CD14-positive monocyte (primary cell): Measurements from ENCODE around the gene MRPL34. TPM values are rescaled to one million over a fixed set of nuclear protein-coding genes. Genes with fewer than 3 reads are reported as not detected.

Source experiments
- DNase-seq, 3 donors: peaks; one replicate each; pipeline ENCODE4 v3.0.0-alpha.2; 2011 to 2022
- H2AFZ ChIP-seq: 2 replicates; pipeline ENCODE4 v1.6.0; 2012; ENCODE audit warnings: mild to moderate bottlenecking, low read depth, low read length, inconsistent platforms; ENCODE audit not compliant: insufficient read depth, poor library complexity, severe bottlenecking
- H3K27ac ChIP-seq, 2 donors: 1 replicate in 1 of 2; 2 replicates in 1 of 2; pipeline ENCODE4 v1.5.1; 2012 to 2013; ENCODE audit warnings: low read length in 2 of 2, control low read depth in 1 of 2, inconsistent platforms in 1 of 2, low read depth in 1 of 2, mild to moderate bottlenecking in 1 of 2
- H3K27me3 ChIP-seq, 2 donors: one replicate each; pipeline versions ENCODE4 v1.6.0 to v1.6.1; 2011 to 2013; ENCODE audit warnings: low read length in 2 of 2; ENCODE audit not compliant: control insufficient read depth in 2 of 2, insufficient read depth in 2 of 2
- H3K36me3 ChIP-seq, 2 donors: replicated peaks in 1 of 2; 1 replicate in 1 of 2; 2 replicates in 1 of 2; pipeline versions ENCODE4 v1.5.1 to v1.6.1; 2012 to 2013; ENCODE audit warnings: low read length in 2 of 2, control low read depth in 1 of 2, inconsistent platforms in 1 of 2, mild to moderate bottlenecking in 1 of 2; ENCODE audit not compliant: insufficient read depth in 2 of 2, control insufficient read depth in 1 of 2
- H3K4me1 ChIP-seq, 2 donors: 1 replicate in 1 of 2; 2 replicates in 1 of 2; pipeline versions ENCODE4 v1.5.1 to v1.6.1; 2012 to 2013; ENCODE audit warnings: low read length in 2 of 2, control low read depth in 1 of 2, inconsistent platforms in 1 of 2, mild to moderate bottlenecking in 1 of 2, moderate library complexity in 1 of 2; ENCODE audit not compliant: insufficient read depth in 2 of 2, control insufficient read depth in 1 of 2
- H3K4me2 ChIP-seq: replicated peaks from 2 replicates; pipeline ENCODE3; 2012; ENCODE audit warnings: low read length, moderate library complexity, mild to moderate bottlenecking; ENCODE audit not compliant: poor library complexity, severe bottlenecking; ENCODE audit errors: extremely low read depth
- H3K4me3 ChIP-seq, 3 experiments: fragments of 200-600 bp in 1 of 3; sonication (generic) in 1 of 3; replicated peaks in 1 of 3; 1 replicate in 2 of 3; 2 replicates in 1 of 3; pipeline ENCODE4 v1.5.1; 2011 to 2013; ENCODE audit warnings: low read length in 3 of 3, mild to moderate bottlenecking in 3 of 3, control low read depth in 2 of 3, low read depth in 2 of 3, inconsistent platforms in 1 of 3, moderate library complexity in 1 of 3
- H3K79me2 ChIP-seq: 2 replicates; pipeline ENCODE4 v1.6.0; 2012; ENCODE audit warnings: mild to moderate bottlenecking, control low read depth, inconsistent platforms, low read length, moderate library complexity; ENCODE audit not compliant: insufficient read depth
- H3K9ac ChIP-seq: 2 replicates; pipeline ENCODE4 v1.6.0; 2017; ENCODE audit warnings: low read length, mild to moderate bottlenecking; ENCODE audit not compliant: insufficient read depth, poor library complexity, severe bottlenecking
- H3K9me3 ChIP-seq, 2 donors: replicated peaks in 1 of 2; 1 replicate in 1 of 2; 2 replicates in 1 of 2; pipeline versions ENCODE4 v1.5.1 to v1.6.1; 2012 to 2013; ENCODE audit warnings: low read length in 2 of 2, control low read depth in 1 of 2; ENCODE audit not compliant: control insufficient read depth in 1 of 2, insufficient read depth in 1 of 2
- H4K20me1 ChIP-seq: 2 replicates; pipeline ENCODE4 v1.6.0; 2012; ENCODE audit warnings: mild to moderate bottlenecking, low read length, control low read depth, moderate library complexity; ENCODE audit not compliant: insufficient read depth
- H3K27ac Mint-ChIP-seq, 7 donors: one replicate each; pipeline ENCODE4 v1.8.0; 2020; ENCODE audit warnings: mild to moderate bottlenecking in 7 of 7, mixed read lengths in 7 of 7, moderate library complexity in 6 of 7, inconsistent platforms in 2 of 7
- H3K27me3 Mint-ChIP-seq, 3 donors: one replicate each; pipeline ENCODE4 v1.8.0; 2021 to 2022; ENCODE audit warnings: low read depth in 3 of 3, mild to moderate bottlenecking in 3 of 3, mixed read lengths in 3 of 3, moderate library complexity in 3 of 3, inconsistent platforms in 1 of 3
- H3K36me3 Mint-ChIP-seq, 2 donors: one replicate each; pipeline ENCODE4 v1.8.0; 2020; ENCODE audit warnings: mixed read lengths in 2 of 2, inconsistent platforms in 1 of 2, mild to moderate bottlenecking in 1 of 2
- H3K4me1 Mint-ChIP-seq: one replicate; pipeline ENCODE4 v1.8.0; 2020; ENCODE audit warnings: mild to moderate bottlenecking, mixed read lengths
- H3K4me3 Mint-ChIP-seq, 2 donors: one replicate each; pipeline ENCODE4 v1.8.0; 2020; ENCODE audit warnings: mild to moderate bottlenecking in 2 of 2, mixed read lengths in 2 of 2, moderate library complexity in 1 of 2
- H3K9me3 Mint-ChIP-seq, 7 donors: one replicate each; pipeline ENCODE4 v1.8.0; 2020 to 2022; ENCODE audit warnings: mixed read lengths in 7 of 7, mild to moderate bottlenecking in 6 of 7, moderate library complexity in 6 of 7, inconsistent platforms in 2 of 7
- CTCF ChIP-seq: fragments of 200-600 bp; IDR thresholded peaks from one replicate; pipeline ENCODE4 v1.8.0; 2022; ENCODE audit warnings: antibody characterized with exemption, mild to moderate bottlenecking
- WGBS: methylation state at CpG from one replicate; pipeline ENCODE4 v1.1.5; 2013; ENCODE audit warnings: missing lambda C conversion rate; ENCODE audit not compliant: insufficient coverage; 5-methylcytosine and 5-hydroxymethylcytosine counted together
- intact Hi-C, 2 donors: fragments of 100-400 bp; cut with micrococcal nuclease; formaldehyde crosslinking; loops; one replicate each; pipeline versions ENCODE4 v1.15.0 to v1.15.1; 2023
- polyA plus RNA-seq, 3 donors: library from polyadenylated mRNA; depleted of rRNA in 1 of 3; unstranded in 2 of 3; stranded (reverse) in 1 of 3; fragments of 300-500 nt in 2 of 3; fragments of >200 nt in 1 of 3; fragmentation: Illumina TruSeq in 2 of 3; gene quantifications; 1 replicate in 2 of 3; 2 replicates in 1 of 3; pipeline ENCODE4 v1.2.3, GENCODE V29; 2012 to 2021

Gene MRPL34
- polyA plus RNA-seq, 3 donors: 13.2 to 208 (median 155) TPM

GRCh38 chr19:17260842-17261325, 44.8 kb upstream of the MRPL34 start:
- no peak overlapping the region for H3K27ac Mint-ChIP-seq
- H3K9ac ChIP-seq: no peak overlapping the region

GRCh38 chr19:17262557-17262956, 43.1 kb upstream of the MRPL34 start:
- Histone ChIP-seq H3K4me3 (no peak overlapping the region), H3K27ac (no peak overlapping the region), H3K9ac (no peak overlapping the region), H3K27me3 (no peaks in the 10 kb centered on the region), H3K36me3 (no peaks in the 10 kb centered on the region), H3K79me2 (peaks cover 3% of the 10 kb centered on the region), H3K9me3 (no peaks in the 10 kb centered on the region), H2AFZ (no peak overlapping the region), H4K20me1 (no peaks in the 10 kb centered on the region), H3K4me2 (no peak overlapping the region), H3K4me1 (peaks cover 7 to 8% of the 10 kb centered on the region in 2 donors)
- Mint-ChIP-seq H3K4me1 (peaks cover 20% of the 10 kb centered on the region), H3K36me3 (no peaks in the 10 kb centered on the region), H3K27me3 (peaks cover 2 to 5% (median 3%) of the 10 kb centered on the region in 3 donors), H3K27ac (no peak overlapping the region), H3K9me3 (peaks cover 0 to 5% (median 0%) of the 10 kb centered on the region in 7 donors), H3K4me3 (no peak overlapping the region)
- intact Hi-C loops: loop anchor here in 1 of 2 donors (10.0 kb wide), 1 partner anchor 592 kb away; the partner anchor contains the start of gene RPL18A
- no peak for DNase-seq
- 88% methylated on average over 16 of the region's 16 CpGs for WGBS
- TF ChIP-seq CTCF: no peak

More at GRCh38 chr19:17260842-17261325, 44.8 kb upstream of the MRPL34 start:
- no peaks in the 10 kb centered on the region for H3K9me3 ChIP-seq
- H3K27me3 ChIP-seq: no peaks in the 10 kb centered on the region
- Mint-ChIP-seq H3K36me3 (no peaks in the 10 kb centered on the region), H3K27me3 (peaks cover 0 to 4% (median 2%) of the 10 kb centered on the region in 3 donors), H3K9me3 (peaks cover 0 to 2% (median 0%) of the 10 kb centered on the region in 7 donors), H3K4me1 (peaks cover 12% of the 10 kb centered on the region), H3K4me3 (peak overlapping the region in 1 of 2 donors; percentile 8)
- no peaks in the 10 kb centered on the region for H4K20me1 ChIP-seq
- no peak overlapping the region for H3K27ac ChIP-seq
- no peak overlapping the region for H3K4me2 ChIP-seq
- H3K79me2 ChIP-seq: no peaks in the 10 kb centered on the region
- no peak overlapping the region for H2AFZ ChIP-seq
- TF ChIP-seq CTCF: peak; percentile 96
- intact Hi-C loops: loop anchor here in 1 of 2 donors (10.0 kb wide), 1 partner anchor 594 kb away; the partner anchor contains the start of gene RPL18A
- no peaks in the 10 kb centered on the region for H3K4me1 ChIP-seq
- H3K36me3 ChIP-seq: no peaks in the 10 kb centered on the region
- WGBS: 34% methylated on average over 14 of the region's 15 CpGs
- no peak overlapping the region for H3K4me3 ChIP-seq
- peak; percentile 74 to 84 (median 75) for DNase-seq
